SKM-1 (cell line): ENCODE measurements around the gene CLTRN.
"Not testable (repeated sequence)": the region's sequence is repeated elsewhere in the genome, so short reads cannot be mapped to it uniquely, and the experiment has no call there.

ENCODE experiments used
- DNase-seq: peaks from one replicate; lab custom pipeline; 2025; ENCODE audit not compliant: unreplicated experiment; lab: John Stamatoyannopoulos, UW

Gene CLTRN

GRCh38 chrX:15653961-15654360 lies 10.6 kb downstream of the CLTRN start:
- no peak for DNase-seq

DNA sequence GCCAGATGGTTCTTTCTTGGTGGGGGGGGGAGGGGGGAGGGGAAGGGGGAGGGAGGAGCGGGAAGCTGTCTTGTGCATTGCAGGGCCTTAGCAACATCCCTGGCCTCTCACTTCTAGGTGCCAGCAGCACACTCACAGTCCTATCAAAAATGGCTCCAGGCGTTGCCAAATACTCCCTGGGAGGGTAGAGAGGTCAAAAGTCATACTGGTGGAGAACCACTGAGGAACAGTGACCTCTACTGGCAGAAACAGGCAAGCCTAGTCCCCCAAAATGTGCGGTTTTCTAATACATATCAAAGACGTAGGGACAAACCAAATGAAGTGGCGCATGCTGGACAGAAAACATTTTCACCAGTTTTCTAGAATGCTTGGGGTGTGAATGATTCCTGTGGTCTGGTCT lies 17.1 kb downstream of the CLTRN start:
- DNase-seq = not testable (repeated sequence)

GRCh38 chrX:15646543-15646942 lies 18.1 kb downstream of the CLTRN start:
- no peak for DNase-seq

DNA sequence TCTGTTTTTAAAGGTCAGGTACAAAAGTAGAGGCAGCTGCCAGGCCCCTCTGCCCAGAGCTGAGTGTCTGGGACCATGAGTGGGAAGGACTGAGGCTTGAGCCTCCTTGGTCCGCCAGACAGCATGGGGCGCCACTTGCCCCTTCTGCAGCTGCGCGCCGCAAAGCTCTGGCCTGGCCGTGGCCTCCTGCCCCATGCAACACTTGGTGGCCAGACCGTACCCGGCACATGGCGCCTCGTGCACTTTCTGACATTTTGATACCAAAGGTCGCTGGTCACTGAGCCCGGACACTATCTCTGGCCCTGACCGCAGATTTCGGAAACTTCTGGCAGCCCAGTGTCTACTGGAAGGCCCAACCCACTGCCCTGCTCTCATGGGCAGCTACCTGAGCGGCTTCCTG lies 18.6 kb downstream of the CLTRN start:
- no peak for DNase-seq

DNA sequence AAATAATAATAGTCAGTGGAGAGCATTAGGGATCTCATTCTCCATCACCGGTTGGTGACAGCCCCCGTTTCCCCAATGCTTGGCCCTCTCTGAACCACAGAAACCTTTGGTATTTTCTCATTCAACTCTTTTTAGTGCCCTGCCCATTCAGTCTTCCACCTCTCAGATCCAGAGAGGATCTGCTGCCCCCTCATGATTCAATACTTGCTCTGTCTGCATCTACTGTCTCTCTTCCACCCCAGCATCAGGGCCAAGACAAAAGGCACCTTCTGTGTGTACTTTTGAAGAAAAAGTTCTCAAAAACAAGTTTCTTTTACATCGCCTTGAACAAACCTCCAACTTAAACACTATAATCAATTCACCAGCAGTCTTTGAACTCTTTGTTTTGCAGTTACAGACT lies 19.3 kb downstream of the CLTRN start:
- DNase-seq = no peak

GRCh38 chrX:15644560-15644872 lies 20.1 kb downstream of the CLTRN start:
- DNase-seq = no peak

DNA sequence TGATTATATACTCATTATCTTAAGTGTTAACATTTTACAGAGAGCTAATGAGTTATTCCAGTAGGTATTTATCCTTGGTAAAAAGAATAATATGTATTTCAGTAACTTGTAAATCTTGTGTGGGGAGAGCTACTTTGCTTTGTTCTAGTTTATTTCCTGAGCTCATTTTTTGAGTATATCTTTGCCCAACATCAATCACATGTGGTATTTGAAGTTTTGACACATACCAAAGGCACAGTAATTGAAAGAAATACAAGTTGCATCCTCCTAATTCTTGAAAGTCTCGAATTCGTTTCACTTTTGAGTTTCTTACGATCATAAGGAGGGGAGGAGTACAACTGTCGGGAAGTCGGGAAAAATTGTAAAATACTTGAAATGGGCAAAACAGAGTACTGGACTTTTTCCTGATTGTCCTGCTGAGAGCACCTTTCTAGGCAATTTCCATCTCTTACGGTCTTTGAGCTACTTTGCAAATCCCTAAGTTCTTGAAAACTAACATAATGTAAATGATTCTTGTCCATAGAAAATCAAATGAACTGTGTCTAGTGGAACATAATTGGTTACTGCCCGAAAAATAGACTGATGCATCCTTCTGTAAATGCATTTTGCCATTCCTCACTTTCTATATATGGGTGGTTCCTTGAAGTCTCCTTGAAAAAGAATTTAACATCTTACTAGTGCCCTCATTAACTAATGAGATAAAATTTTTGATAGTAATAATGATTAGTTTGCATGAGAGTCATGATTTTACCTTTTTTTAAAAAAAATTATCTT lies 20.6 kb downstream of the CLTRN start:
- DNase-seq = no peak

DNA sequence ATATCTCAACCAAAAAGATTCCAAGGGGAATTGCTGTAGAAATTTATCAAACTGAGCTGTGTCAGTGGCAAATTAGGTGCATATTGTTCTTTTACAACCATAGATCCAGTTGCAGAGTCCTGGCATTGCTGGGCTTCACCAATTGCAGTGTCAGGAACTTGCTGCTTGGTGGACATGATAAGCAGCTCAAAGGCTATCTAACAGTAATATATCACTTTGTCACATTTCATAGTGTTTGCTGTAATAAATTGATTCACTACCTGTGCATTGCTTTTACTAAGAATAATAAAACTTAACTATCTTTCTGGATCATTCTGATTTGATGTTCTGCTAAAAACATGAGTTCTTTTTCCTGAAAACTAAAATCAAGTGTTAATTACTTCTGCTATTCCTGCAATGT lies 33.0 kb downstream of the CLTRN start:
- DNase-seq = no peak

- DNase-seq = no peak
Observed at GRCh38 chrX:15623054-15623453, 41.6 kb downstream of the CLTRN start.

DNA sequence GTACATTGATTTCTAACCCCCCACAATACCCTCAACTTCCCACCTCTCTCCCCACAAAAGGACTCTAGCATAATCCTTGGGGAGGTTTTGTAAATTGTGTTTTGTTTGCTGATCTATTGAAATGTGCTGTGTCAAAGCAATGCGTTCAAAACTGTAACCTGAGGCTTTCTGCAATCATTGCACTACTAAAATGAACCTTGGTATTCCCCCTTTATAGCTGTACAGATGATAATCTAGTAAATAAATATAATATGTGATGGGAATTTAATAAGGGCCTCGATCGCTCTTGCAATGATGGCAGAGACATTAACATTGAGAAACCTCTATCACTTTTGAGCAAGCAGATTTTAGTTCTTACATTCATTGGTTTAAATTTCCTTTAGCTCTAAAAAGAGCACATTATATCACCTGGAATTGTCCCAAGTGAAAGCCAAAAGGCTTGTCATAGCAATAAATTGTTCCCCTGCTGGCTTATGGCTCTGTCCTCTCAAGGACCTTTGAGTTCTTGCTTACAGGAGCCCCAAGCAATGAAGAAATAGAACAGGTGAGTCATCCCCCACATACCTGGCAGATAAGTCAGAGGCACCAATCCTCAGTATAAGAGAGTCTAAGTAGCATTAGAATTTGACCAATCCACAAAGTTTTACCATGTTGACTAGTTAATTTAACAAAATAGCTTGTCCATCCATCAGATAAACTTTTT lies 45.4 kb downstream of the CLTRN start:
- no peak for DNase-seq

DNA sequence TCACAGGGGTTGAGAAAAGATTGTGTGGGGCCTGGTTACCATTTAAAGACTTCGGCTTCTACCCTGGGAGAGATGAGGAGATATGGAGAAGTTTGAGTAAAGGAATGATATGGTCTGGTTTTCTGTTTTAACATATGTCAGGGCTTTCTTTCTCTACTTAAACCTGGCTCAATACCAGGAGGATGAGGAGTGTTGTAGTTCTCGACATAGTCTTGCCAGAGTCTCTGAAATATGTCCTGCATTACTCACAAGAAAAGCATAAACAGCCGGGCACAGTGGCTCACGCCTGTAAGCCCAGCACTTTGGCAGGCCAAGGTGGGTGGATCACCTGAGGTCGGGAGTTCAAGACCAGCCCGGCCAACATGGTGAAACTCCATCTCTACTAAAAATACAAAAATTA lies 47.5 kb downstream of the CLTRN start:
- no peak for DNase-seq

DNA sequence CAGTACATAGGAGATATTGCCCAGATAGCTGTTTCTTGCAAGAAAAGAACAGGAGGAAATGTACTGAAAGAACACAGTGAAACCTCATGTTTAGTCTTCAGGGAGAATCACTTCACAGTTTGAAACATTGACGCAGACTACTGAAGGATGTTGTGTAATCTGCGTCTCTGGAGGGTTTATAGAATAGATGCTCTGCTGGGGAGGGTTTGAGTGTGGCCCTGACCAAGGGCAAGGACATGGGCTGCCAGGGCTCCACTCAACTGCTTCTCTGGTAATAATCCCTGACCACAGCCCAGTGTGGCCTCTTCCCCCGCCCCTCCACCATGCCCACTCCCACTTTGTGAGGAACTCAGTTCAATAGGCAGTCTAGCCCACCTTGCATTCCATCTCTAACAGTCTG lies 48.1 kb downstream of the CLTRN start:
- no peak for DNase-seq

DNA sequence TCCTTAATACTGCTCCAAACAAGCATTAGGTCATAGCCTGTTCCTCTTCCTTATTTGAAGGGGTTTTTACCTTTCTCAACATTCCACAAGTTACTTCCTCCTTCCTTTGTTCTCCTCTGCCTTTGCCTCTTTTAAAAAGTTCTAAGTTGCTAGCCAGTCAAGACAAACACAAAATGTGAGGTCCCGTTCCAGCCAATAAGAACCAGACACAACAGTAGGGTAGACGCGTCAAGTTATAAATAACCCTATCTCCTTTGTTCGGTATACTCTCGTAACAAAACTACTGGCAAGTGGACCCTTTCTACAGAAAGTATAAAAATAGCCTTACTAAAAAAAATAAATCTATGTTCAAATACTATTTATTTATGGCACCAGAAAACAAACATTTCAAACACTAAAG lies 57.5 kb downstream of the CLTRN start:
- no peak for DNase-seq

GRCh38 chrX:15606136-15606535 lies 58.5 kb downstream of the CLTRN start:
- DNase-seq = no peak

- DNase-seq = no peak
Observed at GRCh38 chrX:15605226-15605625, 59.4 kb downstream of the CLTRN start.

DNA sequence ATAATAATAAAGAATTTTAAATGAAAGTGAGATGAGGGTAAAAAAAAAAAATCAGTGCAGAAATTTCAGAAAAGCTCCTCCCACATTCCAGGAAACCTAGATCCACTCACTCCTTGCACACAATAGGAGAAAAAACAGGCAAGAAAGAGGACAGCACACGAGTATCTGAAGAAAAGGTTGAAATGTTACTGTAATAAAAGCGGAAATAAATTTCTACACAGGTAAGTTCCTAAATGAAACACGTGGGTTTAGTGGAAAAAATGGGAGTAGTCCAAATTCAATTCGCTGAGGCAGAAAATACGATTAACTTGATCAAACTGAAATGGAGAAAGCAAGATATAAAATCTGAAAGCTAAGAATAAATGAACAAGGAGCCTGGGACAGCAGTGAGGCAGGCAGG lies 61.8 kb downstream of the CLTRN start:
- no peak for DNase-seq

DNA sequence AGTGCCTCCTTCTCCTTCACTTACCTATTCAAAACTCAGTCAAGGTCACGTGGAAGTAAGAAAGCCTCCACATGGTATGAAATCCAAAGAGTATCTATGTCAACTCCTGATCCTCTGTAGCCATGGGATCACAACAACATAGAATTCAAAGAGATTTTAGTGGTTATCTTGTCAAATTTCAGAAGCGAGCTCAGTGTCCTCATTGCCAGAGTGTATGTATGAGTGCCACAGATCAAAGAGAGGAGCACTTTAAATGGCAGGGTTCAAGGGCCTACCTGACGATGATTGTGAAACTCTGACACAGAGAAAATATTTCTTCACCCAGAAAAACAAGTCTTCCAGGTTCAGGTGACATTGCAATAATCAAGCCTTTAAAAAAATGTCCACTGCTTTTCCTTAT lies 62.7 kb downstream of the CLTRN start:
- no peak for DNase-seq

DNA sequence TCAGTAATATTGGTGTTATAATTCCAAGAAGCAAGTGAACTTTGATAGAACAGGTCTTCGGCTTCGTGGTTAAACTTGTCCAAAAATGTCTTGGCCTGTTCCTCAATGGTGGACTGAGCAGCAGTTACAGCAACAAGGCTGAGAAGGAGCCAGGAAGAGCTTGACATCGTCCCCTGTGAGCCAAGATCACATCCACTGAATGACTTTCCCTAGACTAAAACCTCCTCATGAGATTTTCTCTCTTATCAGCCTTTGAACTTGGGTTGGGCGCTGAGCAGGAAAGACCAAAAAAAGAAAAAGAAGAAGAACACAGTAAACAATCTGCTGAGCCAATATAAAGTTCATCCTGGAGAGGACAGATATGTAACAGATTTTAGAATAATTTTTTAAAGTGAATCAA lies 63.9 kb downstream of the CLTRN start, which contains the start of gene ACE2:
ACE2 (minus strand) TSS at position 216 of the 400 bp plus-strand sequence; CDS start at position 167, 49 bp downstream.
- no peak for DNase-seq

DNA sequence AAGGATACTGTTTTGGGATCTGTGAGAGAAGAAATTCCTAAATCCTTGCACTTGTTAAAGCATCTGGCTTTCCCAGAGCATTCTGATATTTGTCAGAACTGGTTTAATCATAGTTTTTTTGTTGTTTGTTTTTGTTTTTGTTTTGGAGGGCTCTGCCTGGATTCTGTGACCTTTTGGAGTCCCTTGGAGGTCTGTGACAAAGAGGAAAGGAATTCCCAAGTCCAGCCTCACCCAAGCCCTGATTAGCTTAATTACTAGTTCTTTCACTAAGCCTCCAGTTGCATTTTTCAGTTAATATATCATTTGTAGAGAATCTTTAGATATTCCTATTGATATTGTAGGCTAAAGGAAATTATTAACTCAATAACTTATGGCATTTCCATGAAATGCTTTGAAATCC lies 64.6 kb downstream of the CLTRN start:
- no peak for DNase-seq

DNA sequence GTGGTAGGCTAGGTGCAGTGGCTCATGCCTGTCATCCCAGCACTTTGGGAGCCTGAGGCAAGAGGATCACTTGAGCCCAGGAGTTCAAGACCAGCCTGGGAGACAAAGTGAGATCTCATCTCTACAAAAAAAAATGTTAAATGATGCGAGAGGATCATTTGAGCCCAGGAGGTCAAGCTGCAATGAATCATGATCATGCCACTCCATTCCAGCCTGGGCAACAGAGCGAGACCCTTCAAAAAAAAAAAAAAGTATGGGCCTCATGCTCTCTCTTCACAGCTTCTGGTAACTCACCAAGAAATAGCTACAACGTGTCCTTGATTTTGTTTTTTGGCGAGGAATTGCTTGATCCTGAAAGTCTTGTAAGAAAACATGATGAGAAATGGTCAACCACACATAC lies 65.1 kb downstream of the CLTRN start:
- no peak for DNase-seq

DNA sequence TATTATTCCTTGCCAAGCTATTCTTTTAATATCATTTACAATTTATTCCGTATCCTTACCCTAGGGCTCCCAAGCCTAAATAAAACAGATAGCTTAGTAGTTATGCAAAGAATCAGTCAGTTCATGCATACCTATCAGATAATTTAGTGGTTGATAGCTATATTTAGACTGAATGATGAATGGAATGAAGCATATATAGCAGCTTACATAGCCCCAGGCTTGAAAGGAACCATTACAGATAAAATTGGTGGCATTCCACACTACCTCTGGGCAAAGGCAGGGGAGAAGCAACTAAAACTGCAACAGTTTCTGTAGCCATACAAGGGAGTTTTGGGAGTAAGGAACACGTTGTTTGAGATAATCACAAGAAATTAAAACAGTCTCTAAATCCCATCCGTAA lies 66.6 kb downstream of the CLTRN start:
- no peak for DNase-seq

DNA sequence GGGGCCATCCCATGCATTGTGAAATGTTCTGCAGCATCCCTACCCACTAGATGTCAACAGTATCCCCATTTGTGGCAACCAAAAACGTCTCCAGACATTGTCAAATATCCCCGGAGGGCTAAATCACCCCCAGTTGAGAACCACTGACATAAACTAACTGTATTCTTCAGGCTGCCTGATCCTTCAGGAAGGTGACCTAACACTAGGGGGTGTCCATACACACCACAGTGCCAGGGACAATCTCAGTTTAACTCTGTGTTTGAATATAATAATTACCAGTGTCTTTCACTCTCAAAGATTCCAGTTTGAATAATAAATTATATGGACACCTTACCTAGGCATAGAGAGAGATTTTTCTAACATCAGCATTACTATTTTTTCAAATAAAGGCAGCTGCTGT lies 70.2 kb downstream of the CLTRN start:
- DNase-seq = no peak
